ENCODE measurements around the gene EPB41L5. TPM values are rescaled to one million over a fixed set of nuclear protein-coding genes. Genes with fewer than 3 reads are reported as not detected.
"Not testable (repeated sequence)": the region's sequence is repeated elsewhere in the genome, so short reads cannot be mapped to it uniquely, and the experiment has no call there.

Gene EPB41L5
- total and polyA plus RNA-seq, 5 donors = 2.5 to 19.9 (median 14.7) TPM

DNA sequence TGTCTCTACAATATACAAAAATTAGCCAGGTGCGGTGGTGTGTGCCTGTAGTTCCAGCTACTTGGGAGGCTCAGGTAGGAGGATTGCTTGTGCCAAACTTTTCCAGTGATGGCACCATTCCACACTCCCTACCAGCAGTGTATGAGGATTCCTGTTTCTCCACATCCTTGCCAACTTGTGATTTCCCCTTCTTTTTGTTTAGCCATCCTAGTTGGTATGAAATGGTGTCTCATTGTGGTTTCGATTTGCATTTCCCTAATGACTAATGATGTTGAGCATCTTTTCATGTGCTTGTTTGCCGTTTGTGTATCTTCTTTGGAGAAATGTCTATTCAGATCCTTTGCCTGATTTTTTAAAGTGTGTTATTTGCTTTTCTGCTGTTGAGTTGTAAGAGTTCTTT is 41.0 kb downstream of the EPB41L5 start:
- Histone ChIP-seq H3K9me3 (ENCODE audit: control insufficient read depth, low read length) (no peaks in the 10 kb centered on the region), H3K4me1 (ENCODE audit: control insufficient read depth, insufficient read depth, low read length) (no peaks in the 10 kb centered on the region), H3K4me3 (ENCODE audit: low read length) (no peak overlapping the region), H3K27ac (ENCODE audit: low read length) (no peak overlapping the region), H3K27me3 (ENCODE audit: control insufficient read depth, insufficient read depth) (no peaks in the 10 kb centered on the region)
- WGBS = 62% methylated on average over 3 of the region's 3 CpGs
- ATAC-seq = no peak
- DNase-seq = no peak
- intact Hi-C loops (cut with DNase I) = no loop called here

DNA sequence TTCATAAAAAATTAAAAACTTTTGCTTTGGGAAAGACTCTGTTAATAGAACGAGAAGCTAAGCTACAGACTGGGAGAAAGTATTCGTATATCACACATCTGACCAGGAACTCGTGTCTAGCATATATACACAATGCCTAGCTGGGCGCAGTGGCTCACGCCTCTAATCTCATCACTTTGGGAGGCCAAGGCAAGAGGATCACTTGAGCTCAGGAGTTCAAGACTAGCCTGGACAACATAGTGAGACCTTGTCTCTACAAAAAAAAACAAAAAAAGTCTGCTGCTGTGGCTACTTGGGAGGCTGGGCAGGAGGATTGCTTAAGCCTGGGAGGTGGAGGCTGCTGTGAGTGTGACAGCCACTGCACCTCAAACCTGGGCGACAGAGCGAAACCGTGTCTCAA is 46.6 kb downstream of the EPB41L5 start:
- DNase-seq (no peak), ATAC-seq (no peak)
- Histone ChIP-seq H3K4me1 (ENCODE audit: control insufficient read depth, insufficient read depth, low read length) (no peaks in the 10 kb centered on the region), H3K27me3 (ENCODE audit: control insufficient read depth, insufficient read depth) (no peaks in the 10 kb centered on the region), H3K4me3 (ENCODE audit: low read length) (no peak overlapping the region), H3K9me3 (ENCODE audit: control insufficient read depth, low read length) (no peaks in the 10 kb centered on the region), H3K27ac (ENCODE audit: low read length) (no peak overlapping the region)
- intact Hi-C loops (cut with DNase I) = no loop called here
- WGBS = 94% methylated on average over 8 of the region's 8 CpGs

GRCh38 chr2:120060088-120060623 is 47.3 kb downstream of the EPB41L5 start:
- 91% methylated on average over 2 of the region's 2 CpGs for WGBS
- no peaks in the 10 kb centered on the region for H3K9me3 ChIP-seq (ENCODE audit: control insufficient read depth, low read length)
- H3K4me3 ChIP-seq (ENCODE audit: low read length) = no peak overlapping the region
- H3K4me1 ChIP-seq (ENCODE audit: control insufficient read depth, insufficient read depth, low read length) = no peaks in the 10 kb centered on the region
- intact Hi-C loops (cut with DNase I) = no loop called here
- DNase-seq (no peak), ATAC-seq (no peak)
- no peaks in the 10 kb centered on the region for H3K27me3 ChIP-seq (ENCODE audit: control insufficient read depth, insufficient read depth)
- H3K27ac ChIP-seq (ENCODE audit: low read length) = no peak overlapping the region

DNA sequence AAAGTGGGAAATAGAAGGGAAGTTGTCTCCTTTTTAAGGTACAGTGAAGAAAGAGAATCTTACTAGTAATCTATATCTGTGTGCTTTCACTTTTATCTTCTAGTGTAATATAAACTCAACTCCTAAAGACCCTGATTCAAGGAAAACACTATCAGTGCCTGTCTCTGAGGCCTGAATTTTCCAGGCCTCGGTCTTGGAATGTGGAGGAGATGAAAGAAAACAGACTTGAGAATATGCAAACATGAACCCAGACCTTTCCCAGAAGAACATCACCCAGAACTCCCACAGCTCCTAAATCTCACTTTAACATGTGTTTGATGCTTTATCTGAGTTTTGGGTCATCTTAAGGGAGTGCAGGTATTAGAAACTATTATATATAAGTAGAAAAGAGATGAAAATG is 51.8 kb downstream of the EPB41L5 start:
- H3K27me3 ChIP-seq (ENCODE audit: control insufficient read depth, insufficient read depth) = no peaks in the 10 kb centered on the region
- H3K27ac ChIP-seq (ENCODE audit: low read length) = no peak overlapping the region
- 61% methylated on average over 1 of the region's 1 CpG for WGBS
- H3K4me3 ChIP-seq (ENCODE audit: low read length) = no peak overlapping the region
- intact Hi-C loops (cut with DNase I) = no loop called here
- no peaks in the 10 kb centered on the region for H3K9me3 ChIP-seq (ENCODE audit: control insufficient read depth, low read length)
- ATAC-seq (no peak), DNase-seq (no peak)
- no peaks in the 10 kb centered on the region for H3K4me1 ChIP-seq (ENCODE audit: control insufficient read depth, insufficient read depth, low read length)

DNA sequence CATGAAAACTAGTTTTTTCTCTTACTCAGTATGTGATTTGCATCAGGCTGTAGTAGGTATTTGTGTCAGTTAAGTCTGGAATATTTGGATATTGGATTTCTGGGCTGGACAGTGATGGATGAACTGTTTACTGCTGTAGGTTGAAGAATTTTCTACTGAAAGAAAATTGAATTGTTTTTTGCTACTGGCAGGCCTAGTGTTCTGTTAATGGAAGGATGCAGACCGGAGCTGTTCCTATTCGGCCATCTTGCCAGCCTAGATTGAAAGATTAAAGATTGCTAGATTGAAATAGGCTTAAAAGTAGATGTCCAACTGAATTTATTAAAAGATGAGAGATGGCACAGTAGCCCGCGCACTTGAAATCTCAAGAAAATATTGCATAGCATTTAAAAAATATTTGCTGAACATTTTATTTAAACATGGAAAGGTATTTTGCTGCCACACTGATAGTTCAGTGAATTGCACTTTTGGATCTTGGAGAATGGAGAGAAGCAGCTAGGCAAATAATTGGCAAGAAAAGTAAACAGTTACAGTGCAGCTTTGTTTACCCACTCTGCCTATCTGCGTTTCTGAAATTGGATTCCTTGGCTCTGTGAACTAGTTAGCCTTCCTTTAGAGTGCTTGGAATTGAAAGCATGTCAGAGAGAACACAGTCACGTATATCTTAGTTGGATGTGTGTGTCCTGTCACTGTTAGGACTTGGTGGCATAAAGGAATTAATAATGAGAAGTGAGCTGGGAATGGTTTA is 54.1 kb downstream of the EPB41L5 start:
- H3K9me3 ChIP-seq (ENCODE audit: control insufficient read depth, low read length) = no peaks in the 10 kb centered on the region
- H3K4me3 ChIP-seq (ENCODE audit: low read length) = no peak overlapping the region
- WGBS = 66% methylated on average over 6 of the region's 6 CpGs
- H3K4me1 ChIP-seq (ENCODE audit: control insufficient read depth, insufficient read depth, low read length) = no peaks in the 10 kb centered on the region
- no peak overlapping the region for H3K27ac ChIP-seq (ENCODE audit: low read length)
- H3K27me3 ChIP-seq (ENCODE audit: control insufficient read depth, insufficient read depth) = no peaks in the 10 kb centered on the region
- ATAC-seq = peak; percentile 79 to 84
- DNase-seq = no peak
- intact Hi-C loops (cut with DNase I) = no loop called here

DNA sequence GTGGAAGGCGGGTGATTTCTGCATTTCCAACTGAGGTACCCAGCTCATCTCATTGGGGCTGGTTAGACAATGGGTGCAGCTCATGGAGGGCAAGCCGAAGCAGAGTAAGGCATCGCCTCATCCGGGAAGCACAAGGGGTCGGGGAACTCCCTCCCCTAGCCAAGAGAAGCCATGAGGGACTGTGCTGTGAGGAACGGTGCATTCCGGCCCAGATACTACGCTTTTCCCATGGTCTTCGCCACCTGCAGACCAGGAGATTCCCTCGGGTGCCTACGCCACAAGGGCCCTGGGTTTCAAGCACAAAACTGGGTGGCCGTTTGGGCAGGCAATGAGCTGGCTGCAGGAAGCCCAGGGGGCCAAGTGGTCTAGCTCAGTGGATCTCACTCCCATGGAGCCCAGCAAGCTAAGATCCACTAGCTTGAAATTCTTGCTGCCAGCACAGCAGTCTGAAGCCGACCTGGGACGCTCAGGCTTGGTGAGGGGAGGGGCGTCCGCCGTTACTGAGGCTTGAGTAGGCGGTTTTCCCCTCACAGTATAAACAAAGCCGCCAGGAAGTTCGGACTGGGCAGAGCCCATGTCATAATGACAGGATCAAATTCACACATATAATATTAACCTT is 55.3 kb downstream of the EPB41L5 start:
- 94% methylated on average over 20 of the region's 20 CpGs for WGBS
- H3K27me3 ChIP-seq (ENCODE audit: control insufficient read depth, insufficient read depth); H3K4me3 ChIP-seq (ENCODE audit: low read length); H3K27ac ChIP-seq (ENCODE audit: low read length); ATAC-seq; DNase-seq; intact Hi-C loops (cut with DNase I); H3K9me3 ChIP-seq (ENCODE audit: control insufficient read depth, low read length); H3K4me1 ChIP-seq (ENCODE audit: control insufficient read depth, insufficient read depth, low read length): not testable (repeated sequence)

DNA sequence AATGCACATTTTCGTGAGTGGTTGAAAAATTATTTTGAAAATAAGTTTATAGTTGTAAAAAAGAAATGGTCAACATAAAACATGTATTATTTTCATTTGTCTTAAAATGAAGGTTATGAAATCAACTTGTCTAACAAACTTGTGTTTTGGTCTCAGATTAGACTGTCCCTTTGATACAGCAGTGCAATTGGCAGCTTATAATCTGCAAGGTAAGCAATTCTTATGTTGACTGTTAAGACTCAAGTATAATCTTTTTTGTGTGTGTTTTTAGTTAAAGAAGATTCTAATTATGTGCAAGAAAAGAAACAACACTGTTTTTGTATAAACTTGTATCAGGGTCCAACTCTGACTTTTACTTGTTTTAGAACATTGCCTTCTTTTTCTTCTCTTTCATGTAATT is 62.7 kb downstream of the EPB41L5 start:
- Histone ChIP-seq H3K9me3 (ENCODE audit: control insufficient read depth, low read length) (no peaks in the 10 kb centered on the region), H3K4me1 (ENCODE audit: control insufficient read depth, insufficient read depth, low read length) (no peaks in the 10 kb centered on the region), H3K4me3 (ENCODE audit: low read length) (no peak overlapping the region), H3K27me3 (ENCODE audit: control insufficient read depth, insufficient read depth) (no peaks in the 10 kb centered on the region), H3K27ac (ENCODE audit: low read length) (no peak overlapping the region)
- ATAC-seq (no peak), DNase-seq (no peak)
- 99% methylated on average over 1 of the region's 1 CpG for WGBS
- intact Hi-C loops (cut with DNase I) = no loop called here

GRCh38 chr2:120077896-120078295 is 65.0 kb downstream of the EPB41L5 start:
- no peak overlapping the region for H3K4me3 ChIP-seq (ENCODE audit: low read length)
- H3K4me1 ChIP-seq (ENCODE audit: control insufficient read depth, insufficient read depth, low read length) = no peaks in the 10 kb centered on the region
- H3K9me3 ChIP-seq (ENCODE audit: control insufficient read depth, low read length) = no peaks in the 10 kb centered on the region
- intact Hi-C loops (cut with DNase I) = no loop called here
- 69% methylated on average over 3 of the region's 3 CpGs for WGBS
- ATAC-seq (no peak), DNase-seq (no peak)
- H3K27ac ChIP-seq (ENCODE audit: low read length) = no peak overlapping the region
- no peaks in the 10 kb centered on the region for H3K27me3 ChIP-seq (ENCODE audit: control insufficient read depth, insufficient read depth)

- intact Hi-C loops (cut with DNase I) = no loop called here
- ATAC-seq (peak in 1 of 2 donors; percentile 57), DNase-seq (no peak)
- Histone ChIP-seq H3K9me3 (ENCODE audit: control insufficient read depth, low read length) (no peaks in the 10 kb centered on the region), H3K4me1 (ENCODE audit: control insufficient read depth, insufficient read depth, low read length) (no peaks in the 10 kb centered on the region), H3K27me3 (ENCODE audit: control insufficient read depth, insufficient read depth) (no peaks in the 10 kb centered on the region), H3K27ac (ENCODE audit: low read length) (no peak overlapping the region), H3K4me3 (ENCODE audit: low read length) (no peak overlapping the region)
- WGBS = 69% methylated on average over 2 of the region's 2 CpGs
Observed at GRCh38 chr2:120079647-120080046, 66.8 kb downstream of the EPB41L5 start.

DNA sequence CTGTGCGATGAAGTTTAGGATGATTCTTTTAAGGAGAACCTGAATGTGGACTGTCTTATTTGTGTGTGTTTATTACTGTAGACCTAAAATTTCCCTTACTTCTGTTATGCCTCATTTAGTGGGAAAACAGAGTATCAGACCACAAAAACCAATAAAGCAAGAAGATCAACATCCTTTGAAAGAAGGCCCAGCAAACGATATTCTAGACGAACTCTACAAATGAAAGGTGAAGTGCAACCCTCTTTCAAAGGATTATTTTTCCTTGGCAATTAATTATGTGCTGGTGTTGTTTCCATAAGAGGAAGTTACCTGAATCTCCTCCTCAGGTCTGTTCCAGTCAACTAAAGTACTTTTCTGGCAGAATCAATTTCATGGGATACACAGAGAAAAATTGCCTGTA is 78.6 kb downstream of the EPB41L5 start:
- H3K27me3 ChIP-seq (ENCODE audit: control insufficient read depth, insufficient read depth) = no peaks in the 10 kb centered on the region
- H3K4me3 ChIP-seq (ENCODE audit: low read length) = no peak overlapping the region
- no peaks in the 10 kb centered on the region for H3K9me3 ChIP-seq (ENCODE audit: control insufficient read depth, low read length)
- no peak overlapping the region for H3K27ac ChIP-seq (ENCODE audit: low read length)
- intact Hi-C loops (cut with DNase I) = no loop called here
- WGBS = 95% methylated on average over 3 of the region's 3 CpGs
- no peak for DNase-seq
- ATAC-seq = no peak
- H3K4me1 ChIP-seq (ENCODE audit: control insufficient read depth, insufficient read depth, low read length) = no peaks in the 10 kb centered on the region

DNA sequence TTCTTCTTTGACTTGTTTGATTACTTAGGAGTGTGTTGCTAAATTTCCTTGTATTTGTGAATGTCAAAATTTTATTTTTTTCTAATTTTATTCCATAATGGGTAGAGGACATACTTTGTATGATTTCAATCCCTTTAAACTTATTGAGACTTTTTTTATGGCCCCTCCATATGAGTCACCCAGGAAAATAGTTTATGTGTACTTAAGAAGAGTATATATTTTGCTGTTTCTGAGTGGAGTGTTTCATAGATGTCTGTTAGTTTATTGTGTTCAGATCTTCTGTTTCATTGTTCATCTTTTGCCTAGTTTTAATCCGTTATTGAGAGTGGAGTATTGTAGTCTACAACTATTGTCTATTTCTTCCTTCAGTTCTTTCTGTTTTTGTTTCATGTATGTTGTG is 81.9 kb downstream of the EPB41L5 start:
- Histone ChIP-seq H3K27ac (ENCODE audit: low read length) (no peak overlapping the region), H3K27me3 (ENCODE audit: control insufficient read depth, insufficient read depth) (no peaks in the 10 kb centered on the region), H3K9me3 (ENCODE audit: control insufficient read depth, low read length) (no peaks in the 10 kb centered on the region), H3K4me3 (ENCODE audit: low read length) (no peak overlapping the region), H3K4me1 (ENCODE audit: control insufficient read depth, insufficient read depth, low read length) (no peaks in the 10 kb centered on the region)
- WGBS = 93% methylated on average over 1 of the region's 1 CpG
- ATAC-seq (no peak), DNase-seq (no peak)
- intact Hi-C loops (cut with DNase I) = no loop called here

Measured in right cardiac atrium (tissue), 5 donors.